Iris pigment epithelial cell (primary cell): ENCODE data around the gene NPAS3.
A peak's percentile ranks its signal among the peaks of the same experiment; 100 is the strongest.

ENCODE experiments used
- DNase-seq: peaks from one replicate; pipeline ENCODE4 v3.0.0-alpha.2; 2011; ENCODE audit warnings: low read depth

The NPAS3 gene

GRCh38 chr14:33587791-33588190 lies 649.1 kb downstream of the NPAS3 start:
- no peak for DNase-seq

- DNase-seq, result no peak
These were observed 650.1 kb downstream of the NPAS3 start for GRCh38 chr14:33588771-33589170.

GRCh38 chr14:33589334-33589733 lies 650.7 kb downstream of the NPAS3 start:
- DNase-seq, result peak; percentile 96

GRCh38 chr14:33590891-33591630 lies 652.4 kb downstream of the NPAS3 start:
- DNase-seq, result peak; percentile 33

GRCh38 chr14:33592297-33592696 lies 653.6 kb downstream of the NPAS3 start:
- peak; percentile 68 for DNase-seq

GRCh38 chr14:33596211-33597080 lies 657.8 kb downstream of the NPAS3 start:
- no peak for DNase-seq

GRCh38 chr14:33598582-33598981 lies 659.9 kb downstream of the NPAS3 start:
- DNase-seq, result no peak

GRCh38 chr14:33602396-33602795 lies 663.7 kb downstream of the NPAS3 start:
- DNase-seq, result no peak

GRCh38 chr14:33606591-33606990 lies 667.9 kb downstream of the NPAS3 start:
- no peak for DNase-seq

GRCh38 chr14:33609582-33609981 lies 670.9 kb downstream of the NPAS3 start:
- DNase-seq, result no peak

GRCh38 chr14:33610121-33610520 lies 671.4 kb downstream of the NPAS3 start:
- DNase-seq, result no peak

- peak; percentile 77 for DNase-seq
These were observed 672.9 kb downstream of the NPAS3 start for GRCh38 chr14:33611405-33612196.

GRCh38 chr14:33612197-33612505 lies 673.5 kb downstream of the NPAS3 start:
- no peak for DNase-seq

GRCh38 chr14:33617154-33617553 lies 678.5 kb downstream of the NPAS3 start:
- DNase-seq, result peak; percentile 87

GRCh38 chr14:33618361-33619105 lies 679.9 kb downstream of the NPAS3 start:
- peak; percentile 47 for DNase-seq

GRCh38 chr14:33622496-33622895 lies 683.8 kb downstream of the NPAS3 start:
- DNase-seq, result no peak

- no peak for DNase-seq
These were observed 691.1 kb downstream of the NPAS3 start for GRCh38 chr14:33629792-33630191.

GRCh38 chr14:33631021-33631420 lies 692.3 kb downstream of the NPAS3 start:
- peak; percentile 22 for DNase-seq

- no peak for DNase-seq
These were observed 692.8 kb downstream of the NPAS3 start for GRCh38 chr14:33631441-33631840.

- peak; percentile 54 for DNase-seq
These were observed 696.0 kb downstream of the NPAS3 start for GRCh38 chr14:33634631-33635030.

- DNase-seq, result no peak
These were observed 698.0 kb downstream of the NPAS3 start for GRCh38 chr14:33636716-33637115.

- DNase-seq, result no peak
These were observed 703.4 kb downstream of the NPAS3 start for GRCh38 chr14:33642080-33642479.
